ENCODE results near the gene AXDND1.

GRCh38 chr1:179586107-179586823 lies 220.5 kb downstream of the AXDND1 start:
- TF ChIP-seq POLR2AphosphoS5 (IDR thresholded peaks at IDR 0.05), result peak in 1 of 3 donors; percentile 9
- TF ChIP-seq CTCF (IDR thresholded peaks at IDR 0.05), result peak in 5 of 7 experiments; percentile 52 to 75 (median 59)
- TF ChIP-seq POLR2A (IDR thresholded peaks at IDR 0.05), result no peak
- no peak for TF ChIP-seq EP300 (IDR thresholded peaks at IDR 0.05)

Measured in stomach (tissue), 4 donors.